ENCODE results near the gene MMP17.

Gene MMP17

GRCh38 chr12:131831635-131832041 is 3.4 kb downstream of the MMP17 start:
- Histone ChIP-seq H2AK5ac (ENCODE audit: low read length, severe bottlenecking) (no peak overlapping the region), H3K36me3 (ENCODE audit: control insufficient read depth in 1 of 2, insufficient read depth in 2 of 2, low read depth in 1 of 2, low read length in 2 of 2) (no peaks in the 10 kb centered on the region), H2BK5ac (ENCODE audit: low read depth, low read length, poor library complexity, severe bottlenecking) (no peak overlapping the region), H3K18ac (ENCODE audit: low read depth in 1 of 2, low read length in 2 of 2) (no peak overlapping the region), H3K4me3 (ENCODE audit: insufficient read depth in 1 of 2, low read depth in 1 of 2, low read length in 2 of 2) (peak overlapping the region in 1 of 2 experiments; percentile 88), H3K4me1 (ENCODE audit: control insufficient read depth, insufficient read depth, low read depth, low read length) (peaks cover 39% of the 10 kb centered on the region), H2AFZ (ENCODE audit: low read depth, low read length) (no peak overlapping the region), H3K79me1 (replicated peaks; ENCODE audit: low read length, poor library complexity, severe bottlenecking) (no peaks in the 10 kb centered on the region), H2BK120ac (ENCODE audit: low read depth, low read length) (no peak overlapping the region), H4K91ac (ENCODE audit: low read length) (no peak overlapping the region), H2BK15ac (ENCODE audit: low read depth, poor library complexity, severe bottlenecking) (no peak overlapping the region), H2BK12ac (ENCODE audit: low read length in 2 of 2) (no peak overlapping the region), H3K27me3 (ENCODE audit: control insufficient read depth in 1 of 2, insufficient read depth in 1 of 2, low read length in 2 of 2) (peaks cover 0 to 29% of the 10 kb centered on the region in 2 experiments), H3K27ac (ENCODE audit: low read length, poor library complexity, severe bottlenecking) (no peak overlapping the region), H3K4me2 (ENCODE audit: low read length, poor library complexity, severe bottlenecking) (no peak overlapping the region), H3K14ac (ENCODE audit: low read length in 2 of 2) (no peak overlapping the region), H4K8ac (ENCODE audit: low read length) (no peak overlapping the region), H3K4ac (ENCODE audit: low read depth in 1 of 2, low read length in 2 of 2) (no peak overlapping the region), H3K9me3 (ENCODE audit: control insufficient read depth, low read length) (no peaks in the 10 kb centered on the region), H3K23ac (ENCODE audit: low read length in 2 of 2) (no peak overlapping the region), H3K9ac (ENCODE audit: low read length) (peak overlapping the region; percentile 89)
- 75% methylated on average over 15 of the region's 16 CpGs for WGBS
- no peak for DNase-seq

GRCh38 chr12:131832321-131833231 is 4.4 kb downstream of the MMP17 start:
- Histone ChIP-seq H3K9me3 (ENCODE audit: control insufficient read depth, low read length) (no peaks in the 10 kb centered on the region), H3K4me3 (ENCODE audit: insufficient read depth in 1 of 2, low read depth in 1 of 2, low read length in 2 of 2) (peak overlapping the region; percentile 15 to 80), H2AFZ (ENCODE audit: low read depth, low read length) (no peak overlapping the region), H2BK5ac (ENCODE audit: low read depth, low read length, poor library complexity, severe bottlenecking) (no peak overlapping the region), H3K14ac (ENCODE audit: low read length in 2 of 2) (peak overlapping the region in 1 of 2 experiments; percentile 49), H3K27me3 (ENCODE audit: control insufficient read depth in 1 of 2, insufficient read depth in 1 of 2, low read length in 2 of 2) (peaks cover 0 to 25% of the 10 kb centered on the region in 2 experiments), H3K4me2 (ENCODE audit: low read length, poor library complexity, severe bottlenecking) (no peak overlapping the region), H4K8ac (ENCODE audit: low read length) (no peak overlapping the region), H4K91ac (ENCODE audit: low read length) (peak overlapping the region; percentile 82), H3K9ac (ENCODE audit: low read length) (peak overlapping the region; percentile 81), H2BK15ac (ENCODE audit: low read depth, poor library complexity, severe bottlenecking) (no peak overlapping the region), H2AK5ac (ENCODE audit: low read length, severe bottlenecking) (no peak overlapping the region), H3K23ac (ENCODE audit: low read length in 2 of 2) (no peak overlapping the region), H3K18ac (ENCODE audit: low read depth in 1 of 2, low read length in 2 of 2) (no peak overlapping the region), H3K4ac (ENCODE audit: low read depth in 1 of 2, low read length in 2 of 2) (no peak overlapping the region), H3K27ac (ENCODE audit: low read length, poor library complexity, severe bottlenecking) (no peak overlapping the region), H3K4me1 (ENCODE audit: control insufficient read depth, insufficient read depth, low read depth, low read length) (peaks cover 41% of the 10 kb centered on the region), H3K36me3 (ENCODE audit: control insufficient read depth in 1 of 2, insufficient read depth in 2 of 2, low read depth in 1 of 2, low read length in 2 of 2) (no peaks in the 10 kb centered on the region), H2BK12ac (ENCODE audit: low read length in 2 of 2) (peak overlapping the region in 1 of 2 experiments; percentile 32), H3K79me1 (replicated peaks; ENCODE audit: low read length, poor library complexity, severe bottlenecking) (no peaks in the 10 kb centered on the region), H2BK120ac (ENCODE audit: low read depth, low read length) (no peak overlapping the region)
- WGBS = 80% methylated on average over 31 of the region's 31 CpGs
- no peak for DNase-seq

- Histone ChIP-seq H3K23ac (ENCODE audit: low read length in 2 of 2) (no peak overlapping the region), H3K18ac (ENCODE audit: low read depth in 1 of 2, low read length in 2 of 2) (no peak overlapping the region), H4K91ac (ENCODE audit: low read length) (no peak overlapping the region), H3K36me3 (ENCODE audit: control insufficient read depth in 1 of 2, insufficient read depth in 2 of 2, low read depth in 1 of 2, low read length in 2 of 2) (no peaks in the 10 kb centered on the region), H2BK5ac (ENCODE audit: low read depth, low read length, poor library complexity, severe bottlenecking) (no peak overlapping the region), H3K4ac (ENCODE audit: low read depth in 1 of 2, low read length in 2 of 2) (no peak overlapping the region), H2BK120ac (ENCODE audit: low read depth, low read length) (no peak overlapping the region), H2AK5ac (ENCODE audit: low read length, severe bottlenecking) (no peak overlapping the region), H3K4me1 (ENCODE audit: control insufficient read depth, insufficient read depth, low read depth, low read length) (peaks cover 36% of the 10 kb centered on the region), H2AFZ (ENCODE audit: low read depth, low read length) (no peak overlapping the region), H2BK12ac (ENCODE audit: low read length in 2 of 2) (no peak overlapping the region), H3K14ac (ENCODE audit: low read length in 2 of 2) (no peak overlapping the region), H3K9ac (ENCODE audit: low read length) (peak overlapping the region; percentile 81), H3K9me3 (ENCODE audit: control insufficient read depth, low read length) (no peaks in the 10 kb centered on the region), H4K8ac (ENCODE audit: low read length) (no peak overlapping the region), H3K4me3 (ENCODE audit: insufficient read depth in 1 of 2, low read depth in 1 of 2, low read length in 2 of 2) (no peak overlapping the region), H3K27me3 (ENCODE audit: control insufficient read depth in 1 of 2, insufficient read depth in 1 of 2, low read length in 2 of 2) (peaks cover 0 to 23% of the 10 kb centered on the region in 2 experiments), H3K27ac (ENCODE audit: low read length, poor library complexity, severe bottlenecking) (no peak overlapping the region), H2BK15ac (ENCODE audit: low read depth, poor library complexity, severe bottlenecking) (no peak overlapping the region), H3K4me2 (ENCODE audit: low read length, poor library complexity, severe bottlenecking) (no peak overlapping the region), H3K79me1 (replicated peaks; ENCODE audit: low read length, poor library complexity, severe bottlenecking) (no peaks in the 10 kb centered on the region)
- no peak for DNase-seq
- WGBS = 93% methylated on average over 23 of the region's 23 CpGs
These were observed 5.2 kb downstream of the MMP17 start for GRCh38 chr12:131833288-131833895.

- no peaks in the 10 kb centered on the region for H3K9me3 ChIP-seq (ENCODE audit: control insufficient read depth, low read length)
- H3K4me1 ChIP-seq (ENCODE audit: control insufficient read depth, insufficient read depth, low read depth, low read length) = peaks cover 30% of the 10 kb centered on the region
- H3K9ac ChIP-seq (ENCODE audit: low read length) = no peak overlapping the region
- no peak overlapping the region for H3K4me2 ChIP-seq (ENCODE audit: low read length, poor library complexity, severe bottlenecking)
- H2BK5ac ChIP-seq (ENCODE audit: low read depth, low read length, poor library complexity, severe bottlenecking) = no peak overlapping the region
- whole genome bisulfite sequencing = 67% methylated on average over 18 of the region's 23 CpGs
- H4K8ac ChIP-seq (ENCODE audit: low read length) = no peak overlapping the region
- H3K23ac ChIP-seq (ENCODE audit: low read length in 2 of 2) = no peak overlapping the region
- no peaks in the 10 kb centered on the region for H3K36me3 ChIP-seq (ENCODE audit: control insufficient read depth in 1 of 2, insufficient read depth in 2 of 2, low read depth in 1 of 2, low read length in 2 of 2)
- H3K14ac ChIP-seq (ENCODE audit: low read length in 2 of 2) = no peak overlapping the region
- peak; percentile 33 for DNase-seq
- no peak overlapping the region for H2BK120ac ChIP-seq (ENCODE audit: low read depth, low read length)
- no peaks in the 10 kb centered on the region for H3K79me1 ChIP-seq (replicated peaks; ENCODE audit: low read length, poor library complexity, severe bottlenecking)
- H3K27ac ChIP-seq (ENCODE audit: low read length, poor library complexity, severe bottlenecking) = no peak overlapping the region
- no peak overlapping the region for H3K18ac ChIP-seq (ENCODE audit: low read depth in 1 of 2, low read length in 2 of 2)
- H3K27me3 ChIP-seq (ENCODE audit: control insufficient read depth in 1 of 2, insufficient read depth in 1 of 2, low read length in 2 of 2) = peaks cover 0 to 22% of the 10 kb centered on the region in 2 experiments
- H4K91ac ChIP-seq (ENCODE audit: low read length) = no peak overlapping the region
- no peak overlapping the region for H2BK12ac ChIP-seq (ENCODE audit: low read length in 2 of 2)
- no peak overlapping the region for H2AK5ac ChIP-seq (ENCODE audit: low read length, severe bottlenecking)
- no peak overlapping the region for H3K4ac ChIP-seq (ENCODE audit: low read depth in 1 of 2, low read length in 2 of 2)
- no peak overlapping the region for H2AFZ ChIP-seq (ENCODE audit: low read depth, low read length)
- H2BK15ac ChIP-seq (ENCODE audit: low read depth, poor library complexity, severe bottlenecking) = no peak overlapping the region
- no peak overlapping the region for H3K4me3 ChIP-seq (ENCODE audit: insufficient read depth in 1 of 2, low read depth in 1 of 2, low read length in 2 of 2)
These were observed 5.9 kb downstream of the MMP17 start for GRCh38 chr12:131833896-131834641.
